ENCODE data around the gene NFE2L2.
A peak's percentile ranks its signal among the peaks of the same experiment; 100 is the strongest.
"Not testable (repeated sequence)": the region's sequence is repeated elsewhere in the genome, so short reads cannot be mapped to it uniquely, and the experiment has no call there.

The NFE2L2 gene

DNA sequence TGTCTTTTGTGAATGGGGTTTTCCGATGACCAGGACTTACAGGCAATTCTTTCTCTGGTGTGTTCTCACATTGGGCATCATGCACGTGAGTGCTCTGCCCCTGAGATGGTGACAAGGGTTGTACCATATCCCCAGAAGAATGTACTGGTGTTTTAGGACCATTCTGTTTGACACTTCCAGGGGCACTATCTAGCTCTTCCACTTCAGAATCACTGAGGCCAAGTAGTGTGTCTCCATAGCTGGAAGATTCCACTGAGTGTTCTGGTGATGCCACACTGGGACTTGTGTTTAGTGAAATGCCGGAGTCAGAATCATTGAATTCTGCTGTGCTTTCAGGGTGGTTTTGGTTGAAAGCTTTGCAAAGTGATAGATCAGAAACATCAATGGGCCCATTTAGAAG lies 33.3 kb downstream of the NFE2L2 start:
- no peak for DNase-seq

DNA sequence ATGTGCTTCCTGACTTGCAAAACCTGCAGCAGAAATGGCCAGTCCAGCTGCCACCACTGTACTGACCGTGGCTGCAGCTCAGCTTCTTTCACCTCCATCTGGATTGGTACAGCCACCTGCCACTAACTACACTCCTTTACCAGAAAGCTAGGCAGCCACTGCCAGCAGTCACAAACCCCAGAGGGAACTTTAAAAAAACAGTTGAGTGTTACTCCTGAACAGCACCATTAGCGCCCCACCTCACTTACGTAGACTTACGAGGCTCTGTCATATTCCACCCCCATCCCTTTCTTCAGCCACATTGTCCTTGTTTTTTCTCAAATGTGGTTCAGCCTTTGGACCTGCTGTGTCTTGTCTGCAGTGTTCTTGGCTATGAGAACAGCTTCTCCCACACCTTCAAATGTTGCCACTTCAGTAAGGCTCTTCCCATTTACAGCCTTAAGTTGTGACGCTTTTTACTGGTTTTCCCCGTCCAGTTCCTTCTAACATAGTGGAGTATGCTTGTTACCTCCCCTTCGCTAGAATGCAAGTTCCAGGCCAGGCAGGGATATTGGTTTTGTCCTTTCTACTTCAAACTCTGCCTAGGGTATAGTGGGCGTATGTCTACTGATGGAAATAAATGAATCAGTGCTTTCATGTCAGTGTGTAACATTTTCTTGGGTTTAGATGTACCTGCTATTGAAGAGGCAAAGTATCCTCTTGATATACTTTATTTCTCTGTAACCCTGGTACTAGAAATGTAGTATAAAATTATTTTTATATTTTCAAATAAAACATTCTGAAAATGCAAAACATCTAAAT lies 34.9 kb downstream of the NFE2L2 start:
- DNase-seq = no peak

- no peak for DNase-seq
Observed at GRCh38 chr2:177225965-177226360, 38.6 kb downstream of the NFE2L2 start.

DNA sequence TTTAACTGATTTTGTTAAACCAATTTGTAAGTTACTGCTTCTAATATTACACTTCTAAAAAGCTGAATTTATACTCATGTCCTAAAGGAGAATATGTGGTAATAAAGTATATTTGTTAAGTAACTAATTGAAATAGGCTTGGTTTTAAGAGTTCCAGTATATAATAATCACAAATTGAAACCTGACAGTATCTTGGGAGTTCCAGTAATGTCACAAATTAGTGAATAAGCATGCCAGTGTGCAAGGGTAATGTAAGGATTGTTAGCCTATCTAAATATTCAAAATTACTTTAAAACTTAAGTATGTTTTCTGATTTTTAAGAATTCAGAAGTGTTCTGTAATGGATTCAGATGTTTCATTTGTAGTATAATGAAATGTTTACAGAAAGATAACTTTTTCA lies 41.1 kb downstream of the NFE2L2 start:
- DNase-seq = not testable (repeated sequence)

DNA sequence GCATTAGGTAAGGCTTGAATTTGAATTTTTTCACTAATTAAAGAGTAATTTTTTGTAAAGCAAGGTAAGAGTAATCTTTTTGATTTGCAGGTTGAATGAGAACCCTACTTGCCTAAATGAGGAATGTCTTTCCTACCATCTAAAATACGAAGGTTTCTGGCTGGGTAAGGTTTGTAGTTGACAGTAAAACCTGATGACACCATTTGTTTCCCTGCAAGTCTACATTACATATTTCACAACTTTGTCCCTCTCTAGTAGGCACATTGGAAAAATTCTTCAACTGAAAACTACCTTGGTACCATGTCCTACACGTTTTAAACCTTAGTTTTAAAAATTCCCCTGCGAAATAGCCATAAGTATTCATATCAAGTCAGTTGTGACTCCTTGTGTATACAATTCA lies 42.6 kb downstream of the NFE2L2 start:
- no peak for DNase-seq

DNA sequence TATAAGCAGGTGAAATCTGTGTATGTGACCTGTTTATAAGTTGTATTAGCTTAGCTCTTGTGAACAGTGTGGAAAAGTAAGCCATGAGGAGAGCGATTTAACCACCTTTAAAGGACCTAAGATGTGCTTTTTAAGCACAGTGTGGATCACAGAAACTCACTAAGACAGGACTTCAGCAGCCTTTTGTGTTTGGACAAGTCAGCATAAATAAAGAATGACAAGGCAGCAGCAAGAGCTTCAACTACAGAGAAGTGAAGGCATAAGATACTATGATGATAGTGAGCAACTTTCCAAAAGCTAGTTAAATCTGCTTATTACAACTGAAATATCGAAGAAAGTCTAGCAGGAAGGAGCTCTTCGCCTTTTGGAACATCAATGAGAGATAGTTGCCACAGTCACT lies 43.0 kb downstream of the NFE2L2 start:
- no peak for DNase-seq

- not testable (repeated sequence) for DNase-seq
Observed at GRCh38 chr2:177219787-177220186, 44.7 kb downstream of the NFE2L2 start.

GRCh38 chr2:177217247-177217843 lies 47.2 kb downstream of the NFE2L2 start:
- no peak for DNase-seq

DNA sequence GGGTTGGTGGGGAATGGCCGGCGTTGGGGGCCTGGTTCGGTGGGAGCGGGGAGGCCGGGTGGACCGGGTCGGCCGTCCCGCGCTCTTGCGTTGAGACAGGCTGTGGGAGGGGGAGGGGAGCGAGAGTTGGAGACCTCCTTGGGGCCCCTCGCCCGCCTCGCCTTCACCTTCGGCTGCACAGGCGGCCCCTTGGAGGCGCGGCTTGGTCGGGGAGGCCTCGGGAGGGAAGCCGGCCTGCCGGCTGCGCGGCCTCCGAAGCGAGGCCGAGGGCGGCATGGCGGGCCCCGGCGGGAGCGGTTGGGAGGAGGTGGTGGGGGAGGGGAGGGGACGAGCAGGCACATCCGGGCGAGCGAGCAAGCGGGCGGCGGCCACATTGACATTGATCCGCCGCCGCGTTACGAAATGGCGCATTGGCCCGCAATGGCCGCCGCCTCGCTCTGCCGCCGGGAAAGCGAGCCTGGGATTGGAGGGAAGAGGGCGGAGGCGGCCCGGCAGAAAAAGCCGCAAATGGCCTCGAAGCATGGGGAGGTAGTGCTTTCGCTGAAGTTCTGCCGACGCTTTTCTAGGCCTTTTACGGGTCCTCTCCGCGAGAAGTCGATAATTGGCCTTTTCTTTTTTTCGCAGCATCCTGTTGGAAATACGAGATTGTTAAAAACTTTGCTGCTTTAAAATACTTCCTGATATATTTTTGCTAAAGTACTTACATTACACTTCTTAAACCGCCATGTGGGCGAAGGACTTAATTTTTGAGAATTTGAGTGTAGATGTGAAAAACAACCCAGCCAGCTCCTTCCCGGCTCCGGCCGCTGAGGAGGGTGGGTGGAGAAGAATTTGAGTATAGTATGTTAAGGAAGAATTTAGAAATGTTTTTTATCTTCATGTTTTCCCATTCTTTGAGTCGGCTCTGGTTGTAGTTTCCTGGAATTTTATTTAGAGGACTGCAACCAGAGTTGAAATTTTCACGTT lies 51.4 kb downstream of the NFE2L2 start:
- peak; percentile 92 for DNase-seq

DNA sequence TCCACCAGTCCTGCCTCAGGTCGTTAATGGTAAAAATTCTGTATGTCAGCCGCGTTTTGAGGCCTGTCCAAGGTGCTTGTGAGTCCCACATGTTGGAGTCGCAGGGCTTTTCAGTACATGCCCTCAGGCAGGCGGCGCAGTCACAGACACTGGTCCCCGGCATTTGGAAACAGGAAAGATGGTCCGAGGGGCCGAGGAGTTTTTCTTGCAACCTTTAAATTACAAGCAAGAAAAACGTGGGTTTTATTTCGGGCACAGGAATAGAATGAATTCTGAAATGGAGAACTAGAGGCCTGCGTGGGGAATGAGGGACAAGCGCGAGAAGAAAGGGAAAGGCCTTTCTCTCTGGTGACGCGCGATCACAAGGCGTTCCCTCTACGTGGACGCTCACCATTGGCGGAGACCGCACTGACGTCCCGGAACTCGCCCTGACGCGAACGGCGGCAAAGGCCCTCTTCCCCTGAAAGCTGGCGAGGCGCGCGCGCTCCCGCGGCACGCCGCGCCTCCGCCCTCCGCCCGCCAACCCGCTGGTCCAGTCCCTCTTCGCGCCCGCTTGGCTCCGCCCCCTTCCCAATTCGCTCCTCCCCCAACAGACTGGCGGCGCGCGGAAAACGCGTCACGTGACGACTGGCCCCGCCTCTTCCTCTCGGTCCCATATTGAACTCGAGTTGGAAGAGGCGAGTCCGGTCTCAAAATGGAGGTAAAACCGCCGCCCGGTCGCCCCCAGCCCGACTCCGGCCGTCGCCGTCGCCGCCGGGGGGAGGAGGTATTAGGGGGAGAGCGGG lies 52.2 kb downstream of the NFE2L2 start, which contains the start of gene HNRNPA3:
Gene HNRNPA3 (plus strand): TSS at position 689 of the 785 bp plus-strand sequence. CDS start 6 bp downstream, at position 695.
- DNase-seq = peak; percentile 100

DNA sequence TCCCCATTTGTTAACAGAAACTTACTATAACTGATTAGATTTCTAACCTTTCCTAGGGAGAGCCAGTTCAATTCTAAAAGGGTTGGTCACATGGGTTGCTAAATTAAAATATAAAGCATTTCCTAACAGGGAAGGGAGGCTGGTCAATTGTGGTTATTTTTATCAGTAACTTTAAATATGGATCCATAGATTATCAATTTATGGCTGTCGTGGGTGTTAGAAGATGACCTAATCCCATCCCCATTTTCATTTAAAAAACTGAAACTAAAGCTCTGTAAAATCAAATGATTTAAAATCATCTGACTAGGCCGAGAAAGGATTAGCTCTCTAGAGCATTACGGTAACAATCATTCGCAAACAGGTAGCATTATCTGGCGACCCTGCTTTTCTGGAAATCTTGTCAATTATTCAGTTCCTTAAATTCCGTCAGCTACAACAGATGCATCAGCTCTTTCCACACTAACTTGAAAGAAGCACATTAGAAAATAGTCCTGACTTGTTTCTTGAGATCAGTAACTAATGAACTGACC lies 52.9 kb downstream of the NFE2L2 start:
- DNase-seq = no peak

GRCh38 chr2:177211169-177211568 lies 53.4 kb downstream of the NFE2L2 start:
- no peak for DNase-seq

DNA sequence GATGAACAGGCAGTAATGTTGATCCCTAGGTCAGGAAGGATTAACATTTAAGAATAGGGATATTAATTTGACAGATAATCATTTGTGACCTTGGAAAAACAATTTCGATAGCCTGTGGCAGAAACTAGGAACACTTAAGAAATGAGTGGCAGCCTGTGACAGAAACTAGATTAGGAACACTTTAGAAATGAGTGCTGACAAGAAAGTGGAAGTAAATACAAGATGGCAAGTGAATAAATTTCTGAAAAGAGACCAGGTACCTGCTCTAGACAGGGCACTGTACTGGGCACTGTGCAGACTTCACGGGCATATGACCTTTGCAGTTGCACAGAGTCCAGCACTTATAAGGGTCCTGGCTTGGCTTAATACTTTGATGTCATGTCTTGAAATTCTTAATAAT lies 57.4 kb downstream of the NFE2L2 start:
- no peak for DNase-seq

- no peak for DNase-seq
Observed at GRCh38 chr2:177204417-177204816, 60.1 kb downstream of the NFE2L2 start.

- DNase-seq = no peak
Observed at GRCh38 chr2:177201919-177202346, 62.6 kb downstream of the NFE2L2 start.

DNA sequence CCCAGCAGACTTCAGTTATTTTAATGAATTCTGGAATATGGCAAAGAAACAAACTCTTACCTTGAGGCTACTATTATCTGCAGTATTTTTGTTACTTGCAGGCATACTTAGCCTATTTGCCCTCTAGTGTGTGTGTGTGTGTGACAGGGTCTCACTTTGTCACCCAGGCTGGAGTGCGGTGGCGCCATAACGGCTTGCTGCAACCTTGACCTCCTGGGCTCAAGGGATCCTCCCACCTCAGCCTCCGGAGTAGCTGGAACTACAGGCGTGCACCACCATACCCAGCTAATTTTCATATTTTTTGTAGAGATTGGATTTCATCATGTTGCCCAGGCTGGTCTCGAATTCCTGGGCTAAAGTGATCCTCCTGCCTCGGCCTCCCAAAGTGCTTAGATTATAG lies 64.1 kb downstream of the NFE2L2 start:
- not testable (repeated sequence) for DNase-seq

- DNase-seq = no peak
Observed at GRCh38 chr2:177195194-177195593, 69.3 kb downstream of the NFE2L2 start.

GRCh38 chr2:177193240-177193639 lies 71.3 kb downstream of the NFE2L2 start:
- no peak for DNase-seq

DNA sequence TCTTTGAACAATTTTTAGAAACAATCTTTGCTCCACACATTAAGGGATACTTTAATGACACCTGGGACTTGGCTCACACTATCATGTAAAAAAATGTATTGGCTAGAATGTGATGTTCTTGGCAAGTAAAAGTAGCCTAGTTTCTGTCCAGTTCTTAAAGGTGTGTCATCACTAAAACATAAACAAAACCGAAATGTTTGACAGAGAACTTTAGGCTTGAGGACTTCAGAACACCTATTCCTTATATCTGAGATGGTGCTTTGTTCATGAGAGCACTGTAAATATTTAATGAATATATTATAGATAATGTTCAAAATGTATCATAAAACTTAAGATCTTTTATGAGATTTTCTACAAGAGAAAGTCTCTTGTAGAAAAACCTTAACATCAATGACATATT lies 71.7 kb downstream of the NFE2L2 start:
- no peak for DNase-seq

GRCh38 chr2:177190941-177191340 lies 73.6 kb downstream of the NFE2L2 start:
- no peak for DNase-seq

DNA sequence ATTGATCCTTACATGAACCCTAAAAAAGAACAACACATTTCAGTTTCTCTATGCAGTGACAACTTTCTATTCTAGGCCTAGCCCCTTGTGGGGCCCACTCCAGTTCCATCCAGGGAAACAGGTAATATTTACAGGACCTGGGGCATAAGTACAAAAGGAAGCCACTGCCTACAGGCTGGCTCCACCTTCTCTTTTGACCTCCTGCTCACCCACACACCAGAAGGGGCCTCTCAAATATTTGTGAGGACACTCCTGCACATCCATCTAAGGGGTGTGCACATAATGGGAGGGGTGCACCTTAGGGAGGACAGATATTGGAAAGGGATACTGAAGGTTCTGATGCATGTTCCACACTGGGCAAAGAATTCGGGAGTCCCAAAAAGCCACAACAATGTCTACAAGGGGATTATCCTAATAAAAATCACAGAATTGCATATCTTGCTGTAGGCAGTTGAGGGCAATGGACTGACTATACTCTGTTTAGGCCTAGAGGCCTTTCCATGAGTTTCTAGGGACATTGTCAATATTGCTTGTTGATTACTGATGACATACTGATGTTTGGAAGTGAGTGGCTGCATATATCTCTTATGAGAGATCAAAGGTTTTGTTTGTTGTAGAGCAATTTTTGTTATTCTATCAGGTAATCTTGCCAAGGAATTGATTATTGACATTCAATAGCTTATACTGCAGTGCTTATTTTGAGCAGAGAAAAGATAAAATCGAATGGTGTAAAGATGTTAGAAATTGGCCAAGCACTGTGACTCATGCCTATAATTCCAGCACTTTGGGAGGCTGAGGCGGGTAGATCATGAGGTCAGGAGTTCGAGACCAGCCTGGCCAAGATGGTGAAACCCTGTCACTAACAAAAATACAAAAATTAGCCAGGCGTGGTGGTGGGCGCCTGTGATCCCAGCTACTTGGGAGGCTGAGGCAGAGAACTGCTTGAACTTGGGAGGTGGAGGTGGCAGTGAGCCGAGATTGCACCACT lies 75.8 kb downstream of the NFE2L2 start:
- DNase-seq = no peak

All from CD4-positive, alpha-beta T cell treated with Interleukin-15 for 1 hour (primary cell).